AG04450 (cell line): ENCODE measurements around the gene PHKA1. TPM values are rescaled to one million over a fixed set of nuclear protein-coding genes. Genes with fewer than 3 reads are reported as not detected.

ENCODE experiments used
- CTCF ChIA-PET: fragments of 300-600, 350-600 bp; formaldehyde crosslinking; extraction: SDS; loops from one replicate; lab custom pipeline; 2022; ENCODE audit warnings: antibody characterized with exemption, inconsistent platforms; lab: Charles Lee
- POLR2A ChIA-PET: fragments of 350-600 bp; formaldehyde crosslinking; extraction: SDS; loops from one replicate; lab custom pipeline; 2021; ENCODE audit warnings: antibody characterized with exemption, inconsistent platforms; lab: Yijun Ruan, JAX
- DNase-seq: peaks from one replicate; pipeline ENCODE4 v3.0.0-alpha.2; 2011; ENCODE audit warnings: low read depth, low spot score
- H3K27ac ChIP-seq: one replicate; pipeline ENCODE4 v1.5.1; 2012; ENCODE audit warnings: low read depth, low read length, control low read depth
- H3K27me3 ChIP-seq: one replicate; pipeline ENCODE4 v1.6.0; 2012; ENCODE audit warnings: low read length; ENCODE audit not compliant: control insufficient read depth, insufficient read depth
- H3K4me3 ChIP-seq: 2 replicates; pipeline ENCODE4 v1.5.1; 2011; ENCODE audit warnings: mild to moderate bottlenecking, low read depth, low read length, control low read depth
- H3K9me3 ChIP-seq: 2 replicates; pipeline ENCODE4 v1.5.1; 2012; ENCODE audit warnings: low read length; ENCODE audit not compliant: control insufficient read depth, insufficient read depth
- polyA plus RNA-seq: library from polyadenylated mRNA; depleted of rRNA; stranded (reverse); fragments of >200 nt; gene quantifications from 2 replicates; pipeline ENCODE4 v1.2.3, GENCODE V29; 2011
- TF ChIP-seq, protein P1 (sequence below): IDR thresholded peaks from 2 replicates; pipeline ENCODE4 v1.5.1; 2011; ENCODE audit warnings: low read depth, low read length, control low read depth, inconsistent platforms

PHKA1 gene
- polyA plus RNA-seq, 1 experiment, result 4.9 TPM

DNA sequence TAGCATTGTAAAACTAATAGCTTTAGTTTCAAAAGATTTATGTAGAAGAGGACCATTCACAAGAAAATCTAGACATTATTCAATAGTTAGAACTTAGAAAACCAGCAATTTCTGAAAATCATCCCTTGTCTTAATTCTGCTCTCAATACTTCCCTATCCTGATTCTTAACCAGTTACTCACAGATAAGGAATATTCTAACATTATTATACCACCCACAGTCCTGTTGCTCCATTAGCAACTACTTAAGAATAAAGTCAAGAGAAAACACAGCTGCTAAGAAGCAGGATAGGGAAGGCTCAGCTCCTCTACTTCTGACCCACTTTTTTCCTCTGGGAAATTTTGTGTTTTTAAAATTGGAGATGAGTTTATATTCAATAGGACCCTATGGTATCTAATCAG is 47.7 kb downstream of the PHKA1 start:
- H3K27me3 ChIP-seq, result no peaks in the 10 kb centered on the region
- POLR2A ChIA-PET, result no interaction called here
- no peaks in the 10 kb centered on the region for H3K9me3 ChIP-seq
- no peak overlapping the region for H3K4me3 ChIP-seq
- no peak overlapping the region for H3K27ac ChIP-seq
- no peak for DNase-seq
- TF ChIP-seq, protein P1, sequence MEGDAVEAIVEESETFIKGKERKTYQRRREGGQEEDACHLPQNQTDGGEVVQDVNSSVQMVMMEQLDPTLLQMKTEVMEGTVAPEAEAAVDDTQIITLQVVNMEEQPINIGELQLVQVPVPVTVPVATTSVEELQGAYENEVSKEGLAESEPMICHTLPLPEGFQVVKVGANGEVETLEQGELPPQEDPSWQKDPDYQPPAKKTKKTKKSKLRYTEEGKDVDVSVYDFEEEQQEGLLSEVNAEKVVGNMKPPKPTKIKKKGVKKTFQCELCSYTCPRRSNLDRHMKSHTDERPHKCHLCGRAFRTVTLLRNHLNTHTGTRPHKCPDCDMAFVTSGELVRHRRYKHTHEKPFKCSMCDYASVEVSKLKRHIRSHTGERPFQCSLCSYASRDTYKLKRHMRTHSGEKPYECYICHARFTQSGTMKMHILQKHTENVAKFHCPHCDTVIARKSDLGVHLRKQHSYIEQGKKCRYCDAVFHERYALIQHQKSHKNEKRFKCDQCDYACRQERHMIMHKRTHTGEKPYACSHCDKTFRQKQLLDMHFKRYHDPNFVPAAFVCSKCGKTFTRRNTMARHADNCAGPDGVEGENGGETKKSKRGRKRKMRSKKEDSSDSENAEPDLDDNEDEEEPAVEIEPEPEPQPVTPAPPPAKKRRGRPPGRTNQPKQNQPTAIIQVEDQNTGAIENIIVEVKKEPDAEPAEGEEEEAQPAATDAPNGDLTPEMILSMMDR, result no peak
- CTCF ChIA-PET, result no interaction called here

DNA sequence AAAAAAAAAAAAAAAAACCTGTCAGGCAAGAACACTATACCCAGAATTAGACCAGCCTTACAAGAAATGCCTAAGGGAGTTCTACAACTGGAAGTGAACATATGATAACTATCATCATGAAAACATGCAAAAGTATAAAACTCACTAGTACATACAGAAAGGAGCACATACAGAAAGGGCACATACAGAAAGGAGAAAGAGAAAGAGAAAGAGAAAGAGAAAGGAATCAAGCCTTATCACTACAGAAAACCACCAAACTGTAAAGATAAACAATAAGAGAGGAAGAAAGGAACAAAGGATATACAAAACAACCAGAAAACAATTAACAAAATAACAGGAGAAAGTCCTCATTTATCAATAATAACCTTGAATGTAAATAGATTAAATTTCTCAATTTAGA is 50.4 kb downstream of the PHKA1 start:
- POLR2A ChIA-PET, result no interaction called here
- H3K4me3 ChIP-seq, result no peak overlapping the region
- no peaks in the 10 kb centered on the region for H3K27me3 ChIP-seq
- TF ChIP-seq, protein P1, result no peak
- DNase-seq, result no peak
- no peak overlapping the region for H3K27ac ChIP-seq
- CTCF ChIA-PET, result no interaction called here
- H3K9me3 ChIP-seq, result no peaks in the 10 kb centered on the region

DNA sequence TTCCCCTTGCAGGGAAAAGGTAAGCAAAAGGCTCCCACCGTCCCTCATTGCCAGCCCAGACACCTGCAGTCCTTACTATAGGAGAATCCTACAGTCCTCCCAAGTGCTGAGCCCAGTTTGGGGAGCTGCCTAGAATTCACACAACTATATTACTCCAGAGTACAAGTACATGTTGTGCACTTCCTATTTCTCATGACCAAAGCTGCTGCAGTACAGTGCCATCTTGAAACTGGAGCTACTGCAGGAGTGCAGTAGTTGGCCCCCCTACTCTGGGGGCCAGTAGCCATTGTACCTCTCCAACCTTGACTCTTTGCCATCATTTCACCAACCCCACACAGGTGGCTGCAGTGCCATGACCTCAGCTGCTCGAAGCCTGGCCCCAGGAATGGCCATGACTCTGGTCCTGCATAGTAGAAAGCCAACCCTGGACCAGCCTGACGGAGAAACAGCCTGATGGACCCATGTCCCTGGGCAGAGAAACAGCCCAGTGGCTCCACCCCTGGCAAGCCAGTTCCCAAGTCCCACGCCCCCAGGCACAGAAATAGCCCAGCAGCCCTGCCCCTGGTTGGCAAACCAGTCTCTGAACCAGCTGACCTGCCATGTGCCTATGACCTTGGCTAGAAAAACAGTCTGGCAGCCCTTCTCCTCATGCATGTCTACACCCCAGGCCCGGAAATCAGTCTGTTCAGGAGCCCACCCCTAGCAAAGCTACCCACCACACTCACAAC is 51.9 kb downstream of the PHKA1 start:
- no peak for DNase-seq
- CTCF ChIA-PET, result no interaction called here
- H3K27me3 ChIP-seq, result no peaks in the 10 kb centered on the region
- H3K27ac ChIP-seq, result no peak overlapping the region
- POLR2A ChIA-PET, result no interaction called here
- no peaks in the 10 kb centered on the region for H3K9me3 ChIP-seq
- H3K4me3 ChIP-seq, result no peak overlapping the region
- TF ChIP-seq, protein P1, result no peak

DNA sequence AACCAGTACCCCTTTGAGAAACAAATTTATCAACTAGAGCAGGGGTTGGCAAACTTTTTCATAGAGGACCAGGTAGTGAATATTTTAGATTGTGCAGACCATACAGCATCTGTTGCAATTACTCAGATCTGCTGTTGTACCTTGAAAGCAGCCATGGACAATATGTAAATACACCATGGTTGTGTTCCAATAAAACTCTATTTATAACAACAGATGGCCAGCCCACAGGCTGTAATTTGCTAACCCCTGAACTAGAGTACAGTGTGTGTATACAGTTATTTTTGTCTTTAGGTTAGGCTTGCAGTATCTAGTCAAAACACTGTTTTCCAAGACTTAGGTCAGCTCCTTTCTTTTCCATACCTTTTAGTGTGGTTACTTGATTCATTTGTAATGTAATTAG is 54.4 kb downstream of the PHKA1 start:
- POLR2A ChIA-PET, result no interaction called here
- Histone ChIP-seq H3K27ac (no peak overlapping the region), H3K4me3 (no peak overlapping the region), H3K27me3 (no peaks in the 10 kb centered on the region), H3K9me3 (no peaks in the 10 kb centered on the region)
- TF ChIP-seq, protein P1, result no peak
- DNase-seq, result no peak
- CTCF ChIA-PET, result no interaction called here

DNA sequence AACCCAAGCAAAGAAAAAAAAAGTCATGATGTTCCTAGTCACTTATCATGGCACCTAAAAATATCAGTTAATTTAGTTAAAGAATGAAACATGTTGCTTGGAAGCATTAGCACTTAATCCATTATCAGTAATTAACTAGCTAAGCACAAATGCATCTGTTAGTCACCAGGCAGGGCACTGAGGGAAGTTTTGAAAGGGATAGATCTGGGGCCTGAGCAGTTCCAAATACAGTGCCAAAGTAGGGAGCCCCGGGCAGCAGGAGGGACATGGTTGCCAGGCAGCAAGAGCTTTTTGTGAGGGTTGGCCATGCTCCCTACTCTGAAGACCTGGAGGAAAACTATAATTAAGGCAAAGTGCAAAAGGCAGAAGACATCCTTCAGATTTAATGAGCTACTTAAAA is 62.0 kb downstream of the PHKA1 start:
- ChIA-PET POLR2A (no interaction called here), CTCF (no interaction called here)
- Histone ChIP-seq H3K27me3 (no peaks in the 10 kb centered on the region), H3K9me3 (no peaks in the 10 kb centered on the region), H3K4me3 (no peak overlapping the region), H3K27ac (no peak overlapping the region)
- TF ChIP-seq, protein P1, result no peak
- no peak for DNase-seq
